DOHH2 (cell line): Measurements from ENCODE around the gene C3orf70.

ENCODE experiments used
- EZH2phosphoT487 ChIP-seq: fragments of 200-600 bp; sonication (generic); IDR thresholded peaks from 2 replicates; pipeline ENCODE4 v1.6.1; 2017; ENCODE audit warnings: borderline replicate concordance, mild to moderate bottlenecking, antibody characterized with exemption, low read length, moderate library complexity, mixed read lengths
- TF ChIP-seq, protein P1 (sequence below): fragments of 200-600 bp; sonication (generic); IDR thresholded peaks from one replicate; pipeline ENCODE4 v1.5.1; 2014; ENCODE audit warnings: antibody characterized with exemption, mild to moderate bottlenecking, low read depth, low read length; ENCODE audit not compliant: poor library complexity, severe bottlenecking

DNA sequence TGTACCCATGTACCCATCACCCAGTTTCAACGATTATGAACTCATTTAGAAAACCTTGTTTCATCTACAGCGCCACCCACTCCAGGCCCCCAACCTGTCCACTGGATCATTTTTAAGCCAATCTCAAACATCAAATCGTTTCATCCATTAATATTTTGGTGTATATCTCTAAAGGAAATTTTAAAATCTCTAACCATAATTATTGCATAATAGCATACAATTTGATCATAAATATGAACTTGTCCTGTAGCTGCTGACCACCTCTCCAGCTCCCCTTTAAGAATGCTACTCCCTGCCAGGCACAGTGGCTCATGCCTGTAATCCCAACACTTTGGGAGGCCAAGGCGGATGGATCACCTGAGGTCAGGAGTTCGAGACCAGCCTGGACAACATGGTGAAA, 2.8 kb upstream of the C3orf70 start:
- TF ChIP-seq, protein P1, sequence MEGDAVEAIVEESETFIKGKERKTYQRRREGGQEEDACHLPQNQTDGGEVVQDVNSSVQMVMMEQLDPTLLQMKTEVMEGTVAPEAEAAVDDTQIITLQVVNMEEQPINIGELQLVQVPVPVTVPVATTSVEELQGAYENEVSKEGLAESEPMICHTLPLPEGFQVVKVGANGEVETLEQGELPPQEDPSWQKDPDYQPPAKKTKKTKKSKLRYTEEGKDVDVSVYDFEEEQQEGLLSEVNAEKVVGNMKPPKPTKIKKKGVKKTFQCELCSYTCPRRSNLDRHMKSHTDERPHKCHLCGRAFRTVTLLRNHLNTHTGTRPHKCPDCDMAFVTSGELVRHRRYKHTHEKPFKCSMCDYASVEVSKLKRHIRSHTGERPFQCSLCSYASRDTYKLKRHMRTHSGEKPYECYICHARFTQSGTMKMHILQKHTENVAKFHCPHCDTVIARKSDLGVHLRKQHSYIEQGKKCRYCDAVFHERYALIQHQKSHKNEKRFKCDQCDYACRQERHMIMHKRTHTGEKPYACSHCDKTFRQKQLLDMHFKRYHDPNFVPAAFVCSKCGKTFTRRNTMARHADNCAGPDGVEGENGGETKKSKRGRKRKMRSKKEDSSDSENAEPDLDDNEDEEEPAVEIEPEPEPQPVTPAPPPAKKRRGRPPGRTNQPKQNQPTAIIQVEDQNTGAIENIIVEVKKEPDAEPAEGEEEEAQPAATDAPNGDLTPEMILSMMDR, result no peak
- TF ChIP-seq EZH2phosphoT487, result no peak
